ENCODE data around the gene CSNK2A1. TPM values are rescaled to one million over a fixed set of nuclear protein-coding genes. Genes with fewer than 3 reads are reported as not detected.
"Not testable (repeated sequence)": the region's sequence is repeated elsewhere in the genome, so short reads cannot be mapped to it uniquely, and the experiment has no call there.

Gene CSNK2A1
- total RNA-seq, 1 donor from 2014 or later = 203 TPM

DNA sequence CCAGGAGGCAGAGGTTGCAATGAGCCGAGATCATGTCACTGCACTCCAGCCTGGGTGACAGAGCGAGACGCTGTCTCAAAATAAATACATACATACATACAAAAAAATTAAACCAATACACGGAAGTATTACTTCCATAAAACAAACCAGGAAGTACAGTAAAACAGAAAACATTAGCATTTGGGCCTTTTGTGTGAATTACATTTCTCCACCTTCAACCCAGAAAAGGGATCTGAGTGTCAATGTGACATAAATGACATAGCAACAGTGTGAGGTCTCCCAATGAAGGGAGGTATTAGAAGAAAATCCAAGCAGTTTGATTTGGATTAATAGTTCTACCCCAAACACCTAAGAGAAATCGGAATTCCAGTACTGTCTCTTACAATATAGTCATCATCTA, 10.1 kb downstream of the CSNK2A1 start:
- no peak for DNase-seq

DNA sequence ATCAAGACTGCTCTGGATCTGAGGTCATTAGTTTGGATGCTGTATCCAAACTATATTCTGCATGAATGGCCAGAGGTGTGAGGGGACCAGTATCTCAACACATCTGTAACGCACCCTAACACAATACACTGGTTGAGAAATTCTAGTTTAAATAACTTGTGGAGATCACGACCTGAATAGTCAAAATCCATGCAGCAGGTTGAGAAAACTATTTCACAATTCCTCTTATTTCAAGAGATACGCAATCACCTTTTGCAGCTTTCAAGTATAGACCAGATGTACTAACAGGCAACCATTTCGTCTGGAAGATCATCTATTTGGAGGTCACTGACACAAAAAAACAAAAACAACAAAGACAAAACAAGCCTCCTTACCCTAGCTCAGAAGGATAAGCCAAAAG, 11.1 kb downstream of the CSNK2A1 start:
- no peak for DNase-seq

DNA sequence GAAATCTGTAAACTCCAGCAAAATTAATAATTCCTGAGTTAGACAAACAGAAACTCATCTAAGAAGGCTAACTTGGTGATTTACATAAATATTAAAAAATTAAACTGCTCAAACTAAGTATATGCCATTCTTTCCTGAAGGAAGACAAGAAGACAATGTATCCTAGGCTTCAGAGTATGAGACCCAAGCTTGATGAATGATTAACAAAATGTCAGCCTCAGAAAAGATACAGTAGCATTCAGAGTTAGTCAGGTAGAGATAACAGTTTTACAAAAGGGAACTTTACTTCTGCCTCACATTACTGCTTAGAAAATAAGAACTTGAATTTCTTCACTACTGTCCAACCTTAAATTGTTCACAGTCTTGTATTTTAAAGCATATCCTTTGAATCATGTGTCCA, 12.0 kb downstream of the CSNK2A1 start:
- no peak for DNase-seq

- DNase-seq = no peak
These were observed 13.3 kb downstream of the CSNK2A1 start for GRCh38 chr20:530321-530720.

DNA sequence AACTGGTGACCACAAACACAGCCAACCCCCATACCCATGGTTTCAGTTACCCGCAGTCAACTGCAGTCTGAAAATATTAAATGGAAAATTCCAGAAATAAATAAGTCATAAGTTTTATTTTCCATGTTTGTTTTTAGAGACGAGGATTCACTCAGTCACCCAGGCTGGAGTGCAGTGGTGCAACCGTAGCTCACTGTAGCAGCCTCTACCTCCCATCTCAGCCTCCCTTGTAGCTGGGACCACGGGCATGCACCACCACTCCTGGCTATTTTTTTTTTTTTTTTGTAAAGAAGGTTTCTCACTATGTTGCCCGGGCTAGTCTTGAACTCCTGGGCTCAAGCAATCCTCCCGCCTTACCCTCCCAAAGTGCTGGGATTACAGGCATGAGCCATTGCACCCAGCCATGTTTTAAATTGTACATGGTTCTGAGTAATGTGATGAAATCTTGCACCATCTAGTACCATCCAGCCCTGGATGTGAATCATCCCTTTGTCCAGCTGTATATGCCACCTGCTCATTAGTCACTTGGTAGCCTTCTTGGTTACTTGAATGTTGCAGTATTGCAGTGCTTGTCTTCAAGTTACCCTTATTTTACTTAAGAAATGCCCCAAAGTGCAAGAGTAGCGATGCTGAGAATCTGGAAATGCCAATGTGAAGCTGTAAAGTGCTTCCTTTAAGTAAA, 14.5 kb downstream of the CSNK2A1 start:
- DNase-seq = no peak

DNA sequence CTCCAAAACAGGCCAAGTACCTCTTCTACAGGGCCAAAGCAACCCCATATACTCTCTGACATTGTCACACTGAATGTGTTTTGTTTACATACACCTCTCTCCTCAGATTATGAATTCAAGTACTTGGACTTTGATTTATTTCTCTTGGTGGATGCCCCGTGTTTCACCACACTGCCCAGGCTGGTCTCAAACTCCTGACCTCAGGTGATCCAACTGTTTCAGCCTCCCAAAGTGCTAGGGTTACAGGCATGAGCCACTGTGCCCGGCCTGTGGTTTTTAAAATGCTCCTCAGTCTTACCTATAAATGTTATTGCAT, 16.1 kb downstream of the CSNK2A1 start:
- no peak for DNase-seq

- DNase-seq = no peak
These were observed 21.7 kb downstream of the CSNK2A1 start for GRCh38 chr20:521860-522259.

- DNase-seq = no peak
These were observed 23.6 kb downstream of the CSNK2A1 start for GRCh38 chr20:519999-520398.

- no peak for DNase-seq
These were observed 26.4 kb downstream of the CSNK2A1 start for GRCh38 chr20:517221-517620.

DNA sequence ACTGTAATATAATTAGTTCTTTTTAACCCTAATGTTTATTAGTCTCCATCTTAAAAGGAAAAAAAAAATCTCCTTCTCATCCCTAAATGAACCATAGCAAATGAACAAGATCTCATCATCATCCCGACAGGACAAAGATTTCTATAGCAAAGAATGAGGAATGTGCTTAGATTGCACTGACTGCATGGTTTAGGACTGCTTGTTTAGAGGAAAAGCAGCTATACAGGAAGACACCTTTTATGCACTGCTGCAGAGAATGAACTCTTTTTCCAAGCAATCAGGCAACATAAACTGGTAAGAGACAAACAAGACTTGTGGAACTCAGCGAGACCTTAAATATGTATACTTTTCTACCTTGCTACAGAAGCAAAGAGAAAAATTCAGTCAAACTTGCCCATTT, 26.8 kb downstream of the CSNK2A1 start:
- DNase-seq = no peak

DNA sequence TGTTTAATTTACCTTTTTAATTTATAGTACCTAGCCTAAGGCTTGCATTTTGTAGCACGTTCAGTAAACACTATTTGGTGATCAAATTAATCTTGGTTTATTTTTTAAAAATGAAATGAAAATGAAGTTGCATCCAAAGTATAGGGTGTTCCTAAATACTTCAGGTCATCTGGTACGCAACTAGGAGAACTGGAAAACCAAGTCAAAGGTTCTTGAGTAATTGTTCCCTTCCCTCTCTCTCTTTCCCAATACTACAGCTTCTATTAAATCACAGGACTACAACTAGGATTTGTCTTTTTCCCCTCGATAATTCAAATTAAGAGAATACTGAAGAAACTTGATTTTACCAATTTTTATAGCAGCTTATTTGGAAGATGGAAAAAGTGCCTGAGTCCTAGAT, 27.9 kb downstream of the CSNK2A1 start:
- DNase-seq = no peak

DNA sequence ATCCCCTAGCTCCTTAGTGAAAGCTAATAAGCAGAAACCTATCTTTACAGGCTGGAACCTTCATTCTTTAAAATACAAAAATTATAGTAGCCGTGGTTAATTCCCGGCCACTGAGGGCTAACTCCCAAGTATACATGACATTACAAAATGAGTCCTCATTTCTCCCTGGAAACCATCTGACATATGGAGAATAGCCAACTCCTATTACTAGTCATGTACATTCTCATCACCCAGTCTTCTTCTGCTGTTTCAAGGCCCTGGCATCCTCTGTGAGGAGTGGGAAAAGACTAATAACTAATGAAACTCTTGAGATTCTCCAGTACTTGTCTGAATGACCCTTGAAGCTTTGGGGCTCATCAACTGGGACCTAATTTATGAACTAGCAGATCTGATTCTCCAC, 30.2 kb downstream of the CSNK2A1 start:
- no peak for DNase-seq

DNA sequence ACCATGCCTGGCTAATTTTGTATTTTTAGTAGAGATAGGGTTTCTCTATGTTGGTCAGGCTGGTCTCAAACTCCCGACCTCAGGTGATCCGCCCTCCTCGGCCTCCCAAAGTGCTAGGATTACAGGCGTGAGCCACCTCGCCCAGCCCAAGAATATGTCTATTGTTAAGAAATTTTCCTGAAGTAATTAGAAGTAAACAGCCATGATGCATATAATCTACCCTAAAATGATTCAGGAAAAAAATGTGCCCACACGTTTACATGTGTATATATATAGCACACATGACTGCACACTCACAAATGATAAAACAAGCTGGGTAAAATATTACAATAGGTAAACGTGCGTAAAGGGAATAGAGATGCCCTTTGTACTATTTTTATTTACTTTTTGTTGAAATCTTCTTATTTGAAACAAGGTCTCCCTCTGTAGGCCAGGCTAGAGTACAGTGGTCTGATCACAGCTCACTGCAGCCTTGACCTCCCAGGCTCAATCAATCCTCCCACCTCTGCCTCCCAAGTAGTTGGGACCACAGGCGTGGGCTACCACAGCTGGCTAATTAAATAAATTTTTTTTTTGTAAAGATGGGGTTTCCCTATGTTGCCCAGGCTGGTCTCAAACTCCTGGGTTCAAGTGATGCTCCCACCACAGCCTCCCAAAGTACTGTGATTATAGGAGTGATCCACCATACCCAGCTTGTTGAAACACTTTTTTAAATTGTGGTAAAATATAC, 33.1 kb downstream of the CSNK2A1 start:
- DNase-seq = not testable (repeated sequence)

- DNase-seq = not testable (repeated sequence)
These were observed 35.2 kb downstream of the CSNK2A1 start for GRCh38 chr20:508364-508787.

DNA sequence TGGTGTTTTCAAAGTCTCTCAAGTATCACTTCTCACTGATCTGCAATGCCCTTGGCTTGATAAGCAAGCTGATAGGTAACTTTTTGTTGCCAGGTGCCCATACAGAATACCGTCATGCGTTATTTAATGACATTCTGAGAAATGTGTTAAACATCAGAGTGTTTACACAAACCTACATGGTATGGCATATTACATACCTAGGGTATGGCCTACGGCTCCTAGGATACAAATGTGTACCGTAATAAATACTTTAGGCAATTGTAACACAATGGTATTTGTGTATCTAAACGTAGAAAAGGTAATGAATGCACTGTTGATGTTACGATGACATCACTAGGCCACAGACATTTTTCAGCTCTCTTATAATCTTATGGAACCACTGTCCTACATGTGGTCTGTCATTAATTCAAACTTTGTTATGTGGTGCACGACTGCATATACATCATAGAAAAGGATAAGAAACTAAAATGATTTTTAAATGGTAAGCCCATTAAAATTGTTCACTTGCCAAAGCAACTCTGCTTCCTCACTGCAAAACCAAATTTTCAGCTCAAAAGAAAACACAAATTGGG, 35.7 kb downstream of the CSNK2A1 start:
- no peak for DNase-seq

DNA sequence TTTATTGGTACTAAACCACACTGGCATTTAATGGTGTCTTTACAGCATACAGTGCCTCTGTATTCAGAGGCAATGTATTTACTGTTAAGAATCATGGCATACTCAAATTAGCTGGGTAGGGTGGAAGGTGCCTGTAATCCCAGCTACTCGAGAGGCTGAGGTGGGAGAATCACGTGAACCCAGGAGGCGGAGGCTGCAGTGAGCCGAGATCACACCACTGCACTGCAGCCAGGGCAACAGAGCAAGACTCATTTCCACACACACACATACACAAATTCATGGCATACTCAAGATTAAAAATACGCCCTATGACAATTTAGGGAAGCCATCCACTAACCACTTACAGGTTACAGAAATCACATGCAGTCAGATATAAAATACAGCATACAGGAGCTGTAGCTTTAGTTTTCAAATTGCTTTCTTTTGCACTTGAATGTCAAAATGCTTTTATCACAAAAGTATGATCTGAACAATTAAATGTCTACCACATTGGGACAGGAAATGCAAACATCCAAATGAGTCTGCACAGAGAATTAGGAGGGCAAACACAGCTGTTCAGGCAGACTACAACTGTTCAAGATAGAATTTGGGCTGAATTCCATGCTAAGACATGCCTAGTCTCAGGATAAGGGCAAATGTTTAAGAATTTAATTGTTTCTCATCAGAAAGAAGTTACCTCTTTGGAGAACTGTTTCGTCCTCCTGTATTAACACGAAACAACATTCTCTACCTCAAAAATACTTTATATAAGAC, 36.4 kb downstream of the CSNK2A1 start:
- DNase-seq = peak; percentile 17

- no peak for DNase-seq
These were observed 38.9 kb downstream of the CSNK2A1 start for GRCh38 chr20:504632-505075.

- no peak for DNase-seq
These were observed 40.4 kb downstream of the CSNK2A1 start for GRCh38 chr20:503048-503737.

DNA sequence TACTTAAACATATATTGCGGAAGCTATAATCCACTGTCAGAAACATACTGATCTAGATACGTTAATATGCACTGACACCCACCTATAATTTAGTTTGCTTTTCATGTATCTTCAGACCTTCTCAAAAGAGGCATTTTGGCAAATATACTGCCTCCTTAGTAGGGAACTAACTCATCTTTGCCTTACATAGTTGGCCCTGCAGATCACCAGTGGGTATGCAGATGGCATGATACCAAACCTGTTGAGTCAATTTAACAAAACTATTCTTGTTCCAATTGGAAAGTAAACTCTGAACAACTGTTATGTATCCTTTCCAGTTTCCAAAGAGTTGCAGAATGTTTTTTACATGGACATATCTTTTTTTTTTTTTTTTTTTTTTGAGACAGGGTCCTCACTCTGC, 45.6 kb downstream of the CSNK2A1 start:
- no peak for DNase-seq

GRCh38 chr20:496126-496696, 47.4 kb downstream of the CSNK2A1 start:
- no peak for DNase-seq

GRCh38 chr20:492159-492558, 51.4 kb downstream of the CSNK2A1 start:
- DNase-seq = no peak

DNA sequence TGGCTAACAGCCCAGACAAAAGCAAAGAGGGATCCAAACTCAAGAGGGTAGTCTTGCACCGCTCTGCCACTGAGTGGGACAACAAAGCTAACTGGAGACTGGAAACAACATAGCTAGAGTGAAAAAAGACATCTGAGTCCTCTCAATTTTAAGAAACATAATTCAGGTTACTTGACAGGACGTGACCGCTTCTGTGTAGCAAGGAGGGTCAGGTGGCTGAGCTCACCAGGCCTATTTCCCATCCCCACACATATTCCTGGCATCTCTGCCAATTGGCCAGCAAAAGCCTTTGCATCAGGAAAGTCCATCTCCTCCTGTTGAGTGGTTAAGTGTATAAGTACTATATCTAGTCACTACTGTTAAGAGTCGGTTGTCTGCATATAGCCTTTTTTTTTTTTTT, 55.9 kb downstream of the CSNK2A1 start:
- DNase-seq = no peak
